ENCODE data around the gene RPS23. TPM values are rescaled to one million over a fixed set of nuclear protein-coding genes. Genes with fewer than 3 reads are reported as not detected.

The RPS23 gene
- total RNA-seq, 2 donors from 2014 or later, result 953 to 1,329 TPM

DNA sequence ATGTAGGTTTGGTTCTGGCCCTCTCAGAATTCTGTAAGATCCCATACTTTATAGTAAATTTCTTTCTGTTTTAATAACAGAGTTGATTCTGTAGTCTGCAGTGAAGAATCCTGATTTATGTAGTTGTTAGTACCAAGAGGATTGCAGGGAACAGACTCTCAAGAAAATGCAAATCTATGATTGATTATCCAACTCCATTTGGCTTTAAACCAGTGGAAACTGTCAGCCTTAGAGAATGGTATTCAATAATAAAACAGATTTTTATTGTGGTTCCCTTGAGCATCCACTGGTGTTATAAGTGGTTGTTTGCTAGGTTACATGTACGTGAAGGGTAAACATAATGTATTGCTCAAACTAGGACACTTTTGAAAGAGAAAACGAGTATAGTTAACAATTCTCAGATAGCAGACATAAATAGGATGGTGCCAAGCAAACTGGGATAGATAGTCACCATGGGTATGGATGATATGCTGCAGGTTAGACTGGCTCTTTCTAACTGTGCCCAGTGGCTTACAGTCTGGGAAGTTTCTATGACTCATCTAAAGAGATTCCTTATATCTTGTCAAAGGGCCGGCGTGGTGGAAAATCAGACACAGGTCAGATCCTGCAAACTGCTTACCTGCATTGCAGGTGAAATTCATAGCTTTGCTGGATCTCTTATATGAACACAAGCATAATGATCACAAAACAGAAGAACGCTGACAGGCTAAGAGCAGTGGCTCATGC is 41.7 kb upstream of the RPS23 start:
- no peaks in the 10 kb centered on the region for H3K9me3 ChIP-seq
- DNase-seq (no peak), ATAC-seq (no peak)
- intact Hi-C loops (cut with DNase I), result no loop called here
- H3K36me3 ChIP-seq (replicated peaks in 1 of 2; ENCODE audit: insufficient read depth in 1 of 2, low read depth in 2 of 2), result no peaks in the 10 kb centered on the region
- WGBS, 2 donors, result 73 to 77% methylated on average over 5 of the region's 5 CpGs
- H3K27me3 ChIP-seq, result no peaks in the 10 kb centered on the region
- H3K4me3 ChIP-seq, result no peak overlapping the region
- no peaks in the 10 kb centered on the region for H3K4me1 ChIP-seq
- no peak overlapping the region for H3K27ac ChIP-seq
- TF ChIP-seq, protein P1, sequence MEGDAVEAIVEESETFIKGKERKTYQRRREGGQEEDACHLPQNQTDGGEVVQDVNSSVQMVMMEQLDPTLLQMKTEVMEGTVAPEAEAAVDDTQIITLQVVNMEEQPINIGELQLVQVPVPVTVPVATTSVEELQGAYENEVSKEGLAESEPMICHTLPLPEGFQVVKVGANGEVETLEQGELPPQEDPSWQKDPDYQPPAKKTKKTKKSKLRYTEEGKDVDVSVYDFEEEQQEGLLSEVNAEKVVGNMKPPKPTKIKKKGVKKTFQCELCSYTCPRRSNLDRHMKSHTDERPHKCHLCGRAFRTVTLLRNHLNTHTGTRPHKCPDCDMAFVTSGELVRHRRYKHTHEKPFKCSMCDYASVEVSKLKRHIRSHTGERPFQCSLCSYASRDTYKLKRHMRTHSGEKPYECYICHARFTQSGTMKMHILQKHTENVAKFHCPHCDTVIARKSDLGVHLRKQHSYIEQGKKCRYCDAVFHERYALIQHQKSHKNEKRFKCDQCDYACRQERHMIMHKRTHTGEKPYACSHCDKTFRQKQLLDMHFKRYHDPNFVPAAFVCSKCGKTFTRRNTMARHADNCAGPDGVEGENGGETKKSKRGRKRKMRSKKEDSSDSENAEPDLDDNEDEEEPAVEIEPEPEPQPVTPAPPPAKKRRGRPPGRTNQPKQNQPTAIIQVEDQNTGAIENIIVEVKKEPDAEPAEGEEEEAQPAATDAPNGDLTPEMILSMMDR (IDR thresholded peaks at IDR 0.05), result no peak
- no peak for TF ChIP-seq POLR2A (IDR thresholded peaks at IDR 0.05)

DNA sequence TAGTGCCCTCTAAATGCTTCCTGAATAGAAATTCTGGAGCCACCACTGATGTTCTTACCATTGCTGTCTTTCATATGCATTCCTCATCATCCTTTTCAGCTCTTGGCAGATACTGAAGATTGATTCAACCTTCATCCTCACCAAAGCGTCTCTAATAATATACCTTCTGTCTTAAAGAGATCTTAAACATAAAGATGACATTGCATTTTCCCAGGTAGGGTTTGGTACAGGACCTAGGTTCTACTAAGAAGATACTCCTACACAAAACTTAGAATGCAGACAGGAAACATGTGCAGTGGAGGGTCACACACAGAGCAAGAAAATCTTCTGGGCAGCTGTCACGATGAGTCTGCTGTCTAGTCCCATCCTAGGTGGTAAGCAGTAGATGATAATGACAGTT is 41.0 kb upstream of the RPS23 start:
- intact Hi-C loops (cut with DNase I), result no loop called here
- H3K4me1 ChIP-seq, result no peaks in the 10 kb centered on the region
- ATAC-seq (no peak), DNase-seq (no peak)
- no peak for TF ChIP-seq POLR2A (IDR thresholded peaks at IDR 0.05)
- TF ChIP-seq, protein P1 (IDR thresholded peaks at IDR 0.05), result no peak
- H3K9me3 ChIP-seq, result no peaks in the 10 kb centered on the region
- H3K4me3 ChIP-seq, result no peak overlapping the region
- no peaks in the 10 kb centered on the region for H3K27me3 ChIP-seq
- no peaks in the 10 kb centered on the region for H3K36me3 ChIP-seq (replicated peaks in 1 of 2; ENCODE audit: insufficient read depth in 1 of 2, low read depth in 2 of 2)
- WGBS, 2 donors, result 63 to 79% methylated on average over 2 of the region's 2 CpGs
- no peak overlapping the region for H3K27ac ChIP-seq

DNA sequence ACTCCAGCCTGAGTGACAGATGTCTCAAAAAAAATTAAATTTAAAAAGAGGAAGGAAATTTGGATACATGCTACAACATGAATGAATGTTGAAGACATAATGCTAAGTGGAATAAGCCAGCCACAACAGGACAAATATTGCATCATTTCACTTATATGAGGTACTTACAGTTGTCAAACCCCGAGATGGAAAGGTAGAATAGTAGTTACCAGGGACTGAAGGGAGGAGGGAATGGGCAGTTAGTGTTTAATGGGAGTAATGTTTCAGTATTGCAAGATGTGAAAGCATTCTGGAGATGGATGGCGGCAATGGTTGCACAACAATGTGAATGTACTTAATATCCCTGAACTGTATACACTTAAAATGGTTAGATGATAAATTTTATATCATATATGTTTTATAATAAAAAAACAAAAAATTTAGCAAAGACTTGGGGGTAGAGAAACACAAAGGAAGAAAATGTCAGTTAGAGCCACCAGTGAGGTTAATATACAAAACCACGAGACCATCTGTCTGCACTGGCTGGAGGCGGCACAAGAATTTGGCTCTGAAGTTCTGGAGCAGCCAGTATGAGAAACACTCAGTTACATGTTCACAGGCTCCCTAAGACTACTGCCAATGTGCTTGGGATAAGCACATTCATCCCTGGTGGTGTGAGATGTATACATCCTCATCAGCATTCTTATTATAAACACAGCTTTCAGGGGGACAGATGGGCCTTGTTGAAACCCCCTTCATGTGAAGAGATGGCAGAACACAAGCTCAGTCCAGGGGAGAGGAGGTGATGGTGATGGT is 37.0 kb upstream of the RPS23 start:
- no peak for TF ChIP-seq POLR2A (IDR thresholded peaks at IDR 0.05)
- TF ChIP-seq, protein P1 (IDR thresholded peaks at IDR 0.05), result no peak
- DNase-seq (no peak), ATAC-seq (no peak)
- Histone ChIP-seq H3K36me3 (replicated peaks in 1 of 2; ENCODE audit: insufficient read depth in 1 of 2, low read depth in 2 of 2) (no peaks in the 10 kb centered on the region), H3K4me3 (no peak overlapping the region), H3K27ac (no peak overlapping the region), H3K9me3 (no peaks in the 10 kb centered on the region), H3K4me1 (no peaks in the 10 kb centered on the region), H3K27me3 (no peaks in the 10 kb centered on the region)
- 70 to 87% methylated on average over 4 of the region's 4 CpGs for WGBS, 2 donors
- intact Hi-C loops (cut with DNase I), result no loop called here

DNA sequence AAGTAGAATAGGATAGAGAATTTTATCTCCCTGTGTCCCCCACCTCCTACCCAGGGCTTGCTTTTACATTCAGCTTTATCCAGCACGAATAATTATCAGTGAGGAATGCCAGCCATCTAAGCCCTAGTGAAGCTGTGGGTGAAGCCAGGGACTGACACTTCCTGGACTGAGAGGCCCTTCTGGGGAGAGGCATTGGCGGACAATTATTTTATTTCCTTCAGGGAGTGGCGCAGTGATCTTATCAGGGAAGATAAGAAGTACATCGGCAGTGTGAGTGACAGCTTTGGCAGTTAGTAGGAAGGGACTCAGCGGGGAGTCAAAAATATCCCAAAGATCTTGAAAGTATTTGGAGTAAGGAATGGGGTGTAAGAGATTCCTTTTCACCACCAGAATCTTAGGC is 34.9 kb upstream of the RPS23 start:
- no peaks in the 10 kb centered on the region for H3K27me3 ChIP-seq
- intact Hi-C loops (cut with DNase I), result no loop called here
- DNase-seq (no peak), ATAC-seq (no peak)
- H3K36me3 ChIP-seq (replicated peaks in 1 of 2; ENCODE audit: insufficient read depth in 1 of 2, low read depth in 2 of 2), result no peaks in the 10 kb centered on the region
- no peaks in the 10 kb centered on the region for H3K9me3 ChIP-seq
- H3K4me1 ChIP-seq, result no peaks in the 10 kb centered on the region
- TF ChIP-seq, protein P1 (IDR thresholded peaks at IDR 0.05), result no peak
- TF ChIP-seq POLR2A (IDR thresholded peaks at IDR 0.05), result no peak
- H3K27ac ChIP-seq, result no peak overlapping the region
- WGBS, 2 donors, result 53 to 57% methylated on average over 5 of the region's 5 CpGs
- no peak overlapping the region for H3K4me3 ChIP-seq

All from body of pancreas (tissue), 4 donors.